Cortex of kidney (tissue), 1 donor: Measurements from ENCODE around the gene TENT4B.

Experiments used
- DNase-seq: peaks from one replicate; lab custom pipeline; 2025; lab: John Stamatoyannopoulos, UW

Gene TENT4B

GRCh38 chr16:50195756-50196155 lies 42.6 kb downstream of the TENT4B start:
- no peak for DNase-seq

GRCh38 chr16:50197582-50197981 lies 44.5 kb downstream of the TENT4B start:
- DNase-seq: no peak

GRCh38 chr16:50198802-50199403 lies 45.8 kb downstream of the TENT4B start:
- DNase-seq: no peak

GRCh38 chr16:50201787-50202186 lies 48.7 kb downstream of the TENT4B start:
- DNase-seq: no peak

- DNase-seq: no peak
Observed at GRCh38 chr16:50202926-50203624, 50.0 kb downstream of the TENT4B start.

DNA sequence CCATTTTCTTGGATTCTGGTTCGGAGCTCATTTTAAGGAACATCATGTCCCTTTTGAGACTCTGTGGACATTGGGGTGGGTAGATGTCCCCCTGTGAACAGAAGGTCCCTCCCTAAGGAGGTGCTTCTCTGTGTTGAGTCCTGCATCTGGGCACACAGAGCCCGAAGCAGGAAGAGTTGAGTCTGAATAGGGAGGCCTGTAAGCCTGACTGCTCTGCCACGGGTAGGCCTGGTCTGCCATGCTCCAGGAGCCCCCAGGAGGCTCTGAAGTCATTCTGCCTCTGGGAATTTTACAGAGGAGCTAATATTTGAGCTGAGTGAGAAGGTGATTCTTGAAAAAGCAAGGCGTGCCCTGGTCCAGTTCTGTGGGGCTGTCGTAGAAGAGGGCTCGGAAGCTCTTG lies 50.6 kb downstream of the TENT4B start:
- no peak for DNase-seq

DNA sequence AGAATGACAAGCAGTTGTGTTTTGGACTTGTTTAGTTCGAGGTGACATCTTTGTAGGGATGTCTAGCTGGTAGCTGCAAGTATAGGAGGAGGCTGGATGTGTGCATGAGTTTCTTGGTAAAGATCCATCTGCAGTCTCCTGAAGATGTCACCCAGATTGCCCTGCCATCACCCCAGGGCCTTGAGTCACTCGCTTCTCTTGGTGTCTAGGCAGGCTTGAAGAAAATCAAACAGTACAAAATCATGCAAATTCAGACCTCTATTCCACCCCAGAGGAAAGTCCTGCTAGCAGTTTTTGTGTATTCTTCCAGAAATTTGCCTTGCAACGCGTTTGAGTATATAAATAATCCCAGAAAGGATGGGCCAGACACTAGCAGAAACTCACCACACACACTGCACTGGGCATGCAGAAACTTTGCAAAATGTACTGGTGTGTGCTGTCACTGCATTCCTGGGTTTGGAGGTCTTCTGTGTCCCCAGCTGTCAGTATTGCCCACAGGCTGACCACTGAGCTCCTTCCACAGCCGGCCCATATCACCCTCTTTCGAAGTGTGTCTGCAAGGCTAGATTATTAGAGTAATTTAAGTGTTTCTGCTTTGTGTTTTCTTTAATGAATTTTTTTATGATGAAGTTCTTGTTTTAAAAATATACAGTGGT lies 51.5 kb downstream of the TENT4B start:
- no peak for DNase-seq

GRCh38 chr16:50207652-50208051 lies 54.5 kb downstream of the TENT4B start:
- DNase-seq: no peak

DNA sequence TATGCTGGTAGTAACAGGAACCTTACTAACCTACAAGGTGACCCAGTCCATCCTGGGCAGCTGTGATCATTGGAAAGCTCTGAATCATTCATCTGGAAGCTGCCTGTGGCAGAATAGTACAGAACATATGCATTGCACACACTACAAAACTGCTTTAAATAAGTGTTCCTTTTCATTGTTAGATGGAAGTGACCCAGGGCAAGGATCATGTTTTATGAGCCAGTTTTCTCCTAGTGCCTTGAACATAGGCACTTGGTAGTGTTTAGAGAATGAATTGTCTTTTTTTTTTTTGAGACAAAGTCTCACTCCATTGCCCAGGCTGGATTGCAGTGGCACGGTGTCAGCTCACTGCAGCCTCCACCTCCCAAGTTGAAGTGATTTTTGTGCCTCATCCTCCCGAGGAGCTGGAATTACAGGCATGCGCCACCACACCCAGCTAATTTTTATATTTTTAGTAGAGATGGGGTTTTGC lies 55.4 kb downstream of the TENT4B start:
- DNase-seq: no peak

GRCh38 chr16:50209546-50210265 lies 56.6 kb downstream of the TENT4B start:
- DNase-seq: no peak

- DNase-seq: no peak
Observed at GRCh38 chr16:50210266-50211038, 57.3 kb downstream of the TENT4B start.

GRCh38 chr16:50213939-50214519 lies 60.9 kb downstream of the TENT4B start:
- no peak for DNase-seq

GRCh38 chr16:50215680-50216079 lies 62.6 kb downstream of the TENT4B start:
- DNase-seq: no peak

GRCh38 chr16:50216231-50216630 lies 63.1 kb downstream of the TENT4B start:
- no peak for DNase-seq

GRCh38 chr16:50219402-50219975 lies 66.4 kb downstream of the TENT4B start:
- DNase-seq: no peak

GRCh38 chr16:50224286-50224685 lies 71.2 kb downstream of the TENT4B start:
- no peak for DNase-seq

DNA sequence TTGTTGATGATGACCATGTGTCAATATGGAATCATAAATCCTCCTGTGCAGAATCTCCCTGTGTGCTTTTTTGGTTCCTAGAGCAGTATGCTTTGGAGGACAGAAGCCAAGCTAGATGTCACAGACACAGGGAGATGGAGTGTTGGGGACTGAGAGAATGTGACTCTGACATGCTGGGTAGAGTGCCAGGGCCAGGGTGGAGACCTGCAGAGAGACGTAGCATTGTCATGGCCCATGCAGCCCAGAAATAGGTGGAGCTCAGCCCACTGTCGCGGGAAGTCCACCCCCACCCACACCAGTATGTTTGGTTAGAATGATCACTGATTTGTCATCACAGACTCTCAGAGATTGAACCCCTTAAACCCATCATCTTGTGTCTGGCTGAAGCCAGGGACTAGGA lies 74.0 kb downstream of the TENT4B start:
- DNase-seq: no peak

GRCh38 chr16:50227665-50228064 lies 74.6 kb downstream of the TENT4B start:
- no peak for DNase-seq

DNA sequence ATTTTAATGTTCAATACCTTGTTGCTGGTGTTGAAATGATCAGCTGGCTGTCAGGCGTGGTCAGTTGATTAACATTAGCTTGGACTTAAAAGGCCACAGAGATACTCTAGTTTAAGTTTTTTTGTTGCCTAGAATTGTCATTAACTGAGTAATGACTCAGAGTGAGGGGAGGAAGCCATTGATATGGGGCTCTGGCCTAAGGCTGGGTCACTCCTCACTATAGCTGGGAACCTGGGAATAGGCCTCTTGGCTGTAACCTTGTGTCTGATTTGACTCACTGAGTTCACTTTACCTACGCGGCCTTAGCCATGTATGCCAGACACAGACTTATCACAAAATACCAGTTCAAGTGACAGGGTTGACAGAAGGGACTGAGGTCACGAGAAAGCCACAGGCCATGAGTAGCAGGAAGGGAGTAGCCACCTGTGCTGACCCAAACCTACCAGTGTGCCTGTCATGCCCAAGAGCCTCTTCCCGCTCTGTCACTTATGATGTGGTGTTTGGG lies 75.3 kb downstream of the TENT4B start:
- no peak for DNase-seq

GRCh38 chr16:50229149-50229726 lies 76.1 kb downstream of the TENT4B start:
- DNase-seq: no peak
